Measurements from ENCODE around the gene ERICH2.

Gene ERICH2

DNA sequence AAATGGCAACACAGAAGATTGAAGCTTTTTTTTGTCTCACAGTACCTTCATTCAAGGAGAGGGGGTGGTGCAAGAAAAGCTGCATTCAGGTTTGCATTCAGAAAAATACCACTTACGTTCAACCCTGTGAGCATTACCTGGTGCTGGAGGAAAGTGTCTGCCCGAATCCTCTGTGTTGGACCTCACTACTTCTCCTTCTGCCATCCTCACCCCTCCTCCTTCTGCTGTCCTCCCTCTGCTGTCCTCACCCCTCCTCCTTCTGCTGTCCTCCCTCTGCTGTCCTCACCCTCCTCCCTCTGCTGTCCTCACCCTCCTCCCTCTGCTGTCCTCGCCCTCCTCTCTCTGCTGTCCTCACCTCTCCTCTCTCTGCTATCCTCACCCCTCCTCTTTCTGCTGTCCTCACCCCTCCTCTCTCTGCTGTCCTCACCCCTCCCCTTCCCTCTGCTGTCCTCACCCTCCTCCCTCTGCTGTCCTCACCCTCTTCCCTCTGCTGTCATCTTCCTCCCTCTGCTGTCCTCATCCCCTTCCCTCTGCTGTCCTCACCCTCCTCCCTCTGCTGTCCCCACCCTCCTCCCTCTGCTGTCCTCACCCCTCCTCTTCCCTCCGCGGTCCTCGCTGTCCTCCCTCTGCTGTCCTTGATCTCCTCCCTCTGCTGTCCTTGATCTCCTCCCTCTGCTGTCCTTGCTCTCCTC lies 57.8 kb downstream of the ERICH2 start:
- TF ChIP-seq, protein P1, sequence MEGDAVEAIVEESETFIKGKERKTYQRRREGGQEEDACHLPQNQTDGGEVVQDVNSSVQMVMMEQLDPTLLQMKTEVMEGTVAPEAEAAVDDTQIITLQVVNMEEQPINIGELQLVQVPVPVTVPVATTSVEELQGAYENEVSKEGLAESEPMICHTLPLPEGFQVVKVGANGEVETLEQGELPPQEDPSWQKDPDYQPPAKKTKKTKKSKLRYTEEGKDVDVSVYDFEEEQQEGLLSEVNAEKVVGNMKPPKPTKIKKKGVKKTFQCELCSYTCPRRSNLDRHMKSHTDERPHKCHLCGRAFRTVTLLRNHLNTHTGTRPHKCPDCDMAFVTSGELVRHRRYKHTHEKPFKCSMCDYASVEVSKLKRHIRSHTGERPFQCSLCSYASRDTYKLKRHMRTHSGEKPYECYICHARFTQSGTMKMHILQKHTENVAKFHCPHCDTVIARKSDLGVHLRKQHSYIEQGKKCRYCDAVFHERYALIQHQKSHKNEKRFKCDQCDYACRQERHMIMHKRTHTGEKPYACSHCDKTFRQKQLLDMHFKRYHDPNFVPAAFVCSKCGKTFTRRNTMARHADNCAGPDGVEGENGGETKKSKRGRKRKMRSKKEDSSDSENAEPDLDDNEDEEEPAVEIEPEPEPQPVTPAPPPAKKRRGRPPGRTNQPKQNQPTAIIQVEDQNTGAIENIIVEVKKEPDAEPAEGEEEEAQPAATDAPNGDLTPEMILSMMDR (IDR thresholded peaks at IDR 0.05; ENCODE audit: low read depth, low read length), result no peak
- DNase-seq (ENCODE audit: low read depth in 2 of 2), result no peak
- no peak overlapping the region for H3K4me3 ChIP-seq (replicated peaks in 1 of 2; ENCODE audit: low read depth in 2 of 2, low read length in 2 of 2)

DNA sequence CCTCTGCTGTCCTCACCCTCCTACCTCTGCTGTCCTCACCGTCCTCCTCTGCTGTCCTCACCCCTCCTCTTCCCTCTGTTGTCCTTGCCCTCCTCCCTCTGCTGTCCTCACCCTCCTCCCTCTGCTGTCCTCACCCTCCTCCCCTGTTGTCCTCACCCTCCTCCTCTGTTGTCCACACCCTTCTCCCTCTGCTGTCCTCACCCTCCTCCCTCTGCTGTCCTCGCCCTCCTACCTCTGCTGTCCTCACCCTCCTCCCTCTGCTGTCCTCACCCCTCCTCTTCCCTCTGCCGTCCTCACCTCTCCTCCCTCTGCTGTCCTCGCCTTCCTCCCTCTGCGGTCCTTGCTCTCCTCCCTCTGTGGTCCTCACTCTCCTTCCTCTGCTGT lies 58.3 kb downstream of the ERICH2 start:
- TF ChIP-seq, protein P1 (IDR thresholded peaks at IDR 0.05; ENCODE audit: low read depth, low read length), result no peak
- H3K4me3 ChIP-seq (replicated peaks in 1 of 2; ENCODE audit: low read depth in 2 of 2, low read length in 2 of 2), result no peak overlapping the region
- no peak for DNase-seq (ENCODE audit: low read depth in 2 of 2)

DNA sequence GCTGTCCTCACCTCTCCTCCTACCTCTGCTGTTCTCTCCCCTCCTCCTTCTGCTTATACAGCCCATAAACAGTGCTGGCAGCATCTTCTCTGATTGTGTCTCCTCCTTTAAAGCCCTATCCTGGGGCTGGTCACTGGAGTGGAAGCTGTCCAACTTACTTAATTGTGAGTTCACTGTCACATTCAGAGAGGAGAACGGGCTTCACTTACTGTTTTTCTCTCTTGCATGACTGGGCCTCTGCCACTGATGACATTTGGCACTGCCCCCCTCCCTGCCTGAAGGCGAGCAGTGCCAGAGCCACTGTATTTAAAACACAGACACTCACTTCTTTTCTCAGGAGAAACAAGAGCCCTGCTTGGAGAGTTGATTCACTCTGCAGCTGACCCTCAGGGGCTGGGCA lies 58.9 kb downstream of the ERICH2 start:
- DNase-seq (ENCODE audit: low read depth in 2 of 2), result no peak
- H3K4me3 ChIP-seq (replicated peaks in 1 of 2; ENCODE audit: low read depth in 2 of 2, low read length in 2 of 2), result no peak overlapping the region
- TF ChIP-seq, protein P1 (IDR thresholded peaks at IDR 0.05; ENCODE audit: low read depth, low read length), result no peak

DNA sequence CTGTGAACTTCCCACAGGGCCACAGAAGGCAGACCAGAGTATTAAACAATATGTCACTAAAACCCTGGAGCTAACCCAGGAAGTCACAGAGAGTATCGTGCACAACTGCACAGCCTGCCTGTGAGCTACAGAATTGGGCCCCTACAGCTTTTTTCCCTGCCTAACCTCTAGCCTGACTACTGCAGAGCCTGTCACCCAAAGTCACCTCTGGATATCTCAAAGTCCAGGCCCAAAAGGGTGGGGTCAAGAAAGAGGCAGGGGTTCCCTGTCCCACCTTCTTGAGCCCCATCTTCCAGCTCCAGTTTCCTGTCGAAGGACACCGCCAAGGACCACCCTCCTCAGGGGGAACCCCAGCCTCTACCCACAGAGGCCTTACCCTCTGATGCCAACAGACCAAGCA lies 60.0 kb downstream of the ERICH2 start:
- TF ChIP-seq, protein P1 (IDR thresholded peaks at IDR 0.05; ENCODE audit: low read depth, low read length), result no peak
- H3K4me3 ChIP-seq (replicated peaks in 1 of 2; ENCODE audit: low read depth in 2 of 2, low read length in 2 of 2), result no peak overlapping the region
- no peak for DNase-seq (ENCODE audit: low read depth in 2 of 2)

DNA sequence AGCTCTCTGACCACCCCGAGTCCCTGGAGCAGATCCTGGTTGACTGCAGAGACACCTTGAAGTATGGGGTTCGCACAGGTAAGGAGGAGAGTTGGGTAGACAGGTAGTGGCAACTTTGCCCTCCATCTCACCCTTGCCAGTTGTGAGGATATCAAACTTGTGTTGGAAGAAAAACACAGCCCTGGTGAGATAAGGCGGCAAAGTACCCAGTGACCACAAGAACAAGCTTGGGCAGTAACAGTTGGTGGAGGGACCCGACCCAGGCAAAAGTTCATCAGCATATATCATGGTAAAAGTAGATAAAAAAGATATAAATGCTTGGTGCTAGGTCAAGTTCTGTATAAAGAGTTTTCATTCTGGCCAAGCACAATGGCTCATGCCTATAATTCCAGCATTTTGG lies 60.9 kb downstream of the ERICH2 start:
- TF ChIP-seq, protein P1 (IDR thresholded peaks at IDR 0.05; ENCODE audit: low read depth, low read length), result no peak
- H3K4me3 ChIP-seq (replicated peaks in 1 of 2; ENCODE audit: low read depth in 2 of 2, low read length in 2 of 2), result no peak overlapping the region
- no peak for DNase-seq (ENCODE audit: low read depth in 2 of 2)

DNA sequence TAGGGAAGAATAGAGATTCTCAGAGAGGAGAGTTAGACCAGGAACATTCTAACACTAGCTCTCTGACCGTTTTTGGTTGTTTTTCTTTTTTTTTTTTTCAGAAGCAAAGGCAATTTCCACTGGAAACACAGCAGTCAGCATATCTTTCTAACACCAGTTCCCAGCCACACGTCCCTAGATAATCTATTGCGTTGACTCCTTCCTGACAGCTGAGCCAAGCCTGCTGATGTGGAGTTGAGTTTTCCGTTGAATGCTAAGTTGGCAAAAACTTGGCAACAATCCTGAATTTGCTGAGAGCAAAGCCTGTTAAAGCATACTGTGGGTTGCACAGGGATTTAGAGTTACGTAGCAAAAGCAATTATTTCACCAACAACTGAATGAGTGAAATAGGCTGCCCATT lies 65.8 kb downstream of the ERICH2 start:
- DNase-seq (ENCODE audit: low read depth in 2 of 2), result no peak
- TF ChIP-seq, protein P1 (IDR thresholded peaks at IDR 0.05; ENCODE audit: low read depth, low read length), result no peak
- no peak overlapping the region for H3K4me3 ChIP-seq (replicated peaks in 1 of 2; ENCODE audit: low read depth in 2 of 2, low read length in 2 of 2)

DNA sequence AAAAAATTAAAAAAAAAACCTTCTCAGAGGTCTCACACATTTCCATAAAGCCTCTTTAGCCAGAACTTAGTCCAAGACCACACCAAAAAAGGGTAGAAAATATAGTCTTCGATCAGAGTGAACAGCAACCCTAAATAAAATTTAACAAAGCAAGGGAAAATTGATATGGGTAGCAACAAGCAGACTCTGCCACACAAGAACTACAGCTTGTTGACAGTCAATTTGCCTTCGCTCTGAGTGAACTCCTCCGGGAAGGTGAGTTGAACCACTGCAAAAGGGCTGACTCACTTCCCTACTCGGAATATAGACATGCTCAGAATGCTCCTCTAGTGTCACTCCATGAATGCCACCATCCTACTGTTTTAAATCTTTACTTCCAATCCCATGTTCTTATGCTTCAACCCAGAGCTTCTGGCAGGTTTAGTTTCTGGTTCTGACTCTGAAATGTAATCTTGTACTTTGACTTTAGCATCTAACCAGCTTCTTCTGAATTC lies 70.6 kb downstream of the ERICH2 start:
- TF ChIP-seq, protein P1 (IDR thresholded peaks at IDR 0.05; ENCODE audit: low read depth, low read length), result no peak
- no peak for DNase-seq (ENCODE audit: low read depth in 2 of 2)
- H3K4me3 ChIP-seq (replicated peaks in 1 of 2; ENCODE audit: low read depth in 2 of 2, low read length in 2 of 2), result no peak overlapping the region

Measured in cardiac fibroblast (primary cell).